HepG2 (cell line): Measurements from ENCODE around the gene SEC24D. TPM values are rescaled to one million over a fixed set of nuclear protein-coding genes. Genes with fewer than 3 reads are reported as not detected.

Experiments
- ATAC-seq: fragments of 200-7000 bp; cut with Tn5 transposase; 3 replicates; pipeline ENCODE4 v1.9.1; 2020; ENCODE audit warnings: mild to moderate bottlenecking, moderate library complexity
- BruUV-seq: library from RNA; stranded (reverse); fragments of 400-500 nt; replicated peaks from 2 replicates; lab custom pipeline; 2021; lab: Mats Ljungman, UMichigan
- CTCF ChIA-PET: fragments of 300-600 bp; formaldehyde crosslinking; extraction: SDS; loops from one replicate; lab custom pipeline; 2021; ENCODE audit warnings: low total read pairs, inconsistent platforms, low intra/inter-chr PET ratio; lab: Yijun Ruan, JAX
- POLR2A ChIA-PET: fragments of 350-600 bp; sonication (Branson Sonifier 250); formaldehyde crosslinking; loops from one replicate; lab custom pipeline; 2020; ENCODE audit warnings: antibody characterized with exemption, inconsistent platforms; lab: Yijun Ruan, JAX
- DNase-seq: peaks from one replicate; pipeline ENCODE4 v3.0.0-alpha.2; 2015; ENCODE audit warnings: low spot score
- FAIRE-seq: peaks from 3 replicates; lab custom pipeline; 2011; peaks lifted over from hg19 to GRCh38; lab: Jason Lieb, UNC
- H2AFZ ChIP-seq: one replicate; pipeline ENCODE4 v1.6.1; 2011; ENCODE audit warnings: low read length, inconsistent platforms
- H3K27ac ChIP-seq: fragments of 300-600 bp; 3 replicates; pipeline ENCODE4 v1.8.0; 2011; ENCODE audit warnings: mixed run types, mild to moderate bottlenecking, mixed read lengths, low read length, inconsistent platforms; ENCODE audit not compliant: insufficient read depth; ENCODE audit errors: extremely low read length
- H3K27me3 ChIP-seq, 2 experiments: fragments of 200-600 bp in 1 of 2; 2 replicates in 1 of 2; 3 replicates in 1 of 2; pipeline versions ENCODE4 v1.6.0 to v1.8.0; 2011; ENCODE audit warnings: low read length in 2 of 2, mild to moderate bottlenecking in 2 of 2, moderate library complexity in 2 of 2, inconsistent platforms in 1 of 2; ENCODE audit not compliant: insufficient read depth in 2 of 2, control insufficient read depth in 1 of 2
- H3K36me3 ChIP-seq, 2 experiments: fragments of 200-600 bp in 1 of 2; replicated peaks in 1 of 2; 2 replicates in 1 of 2; 3 replicates in 1 of 2; pipeline versions ENCODE4 v1.5.1 to v1.8.0; 2011; ENCODE audit warnings: low read length in 2 of 2, inconsistent platforms in 1 of 2; ENCODE audit not compliant: insufficient read depth in 2 of 2, control insufficient read depth in 1 of 2
- H3K4me1 ChIP-seq: 2 replicates; pipeline ENCODE4 v1.5.1; 2012; ENCODE audit warnings: low read length, inconsistent platforms; ENCODE audit not compliant: insufficient read depth
- H3K4me2 ChIP-seq: 2 replicates; pipeline ENCODE4 v1.6.0; 2011; ENCODE audit warnings: low read depth, low read length, inconsistent platforms
- H3K4me3 ChIP-seq, 3 experiments: fragments of 200-600 bp in 1 of 3; sonication (generic), shearing (Covaris generic) in 1 of 3; replicated peaks in 1 of 3; 2 replicates each; pipeline ENCODE4 v1.5.1; 2011 to 2016; ENCODE audit warnings: low read length in 3 of 3, inconsistent platforms in 2 of 3, low read depth in 2 of 3, mild to moderate bottlenecking in 2 of 3, control low read depth in 1 of 3, mixed read lengths in 1 of 3; ENCODE audit not compliant: insufficient read depth in 1 of 3
- H3K79me2 ChIP-seq: one replicate; pipeline ENCODE4 v1.6.1; 2011; ENCODE audit warnings: low read length, inconsistent platforms; ENCODE audit not compliant: insufficient read depth
- H3K9ac ChIP-seq: 2 replicates; pipeline ENCODE4 v1.6.0; 2011; ENCODE audit warnings: mild to moderate bottlenecking, low read depth, low read length, inconsistent platforms; ENCODE audit not compliant: insufficient read depth
- H3K9me3 ChIP-seq: 2 replicates; pipeline ENCODE4 v1.5.1; 2012; ENCODE audit warnings: mild to moderate bottlenecking, low read length
- H4K20me1 ChIP-seq: 2 replicates; pipeline ENCODE4 v1.6.0; 2011; ENCODE audit warnings: inconsistent platforms, mild to moderate bottlenecking, low read length, moderate library complexity; ENCODE audit not compliant: insufficient read depth
- DPF2 ChIP-seq: sonication (generic); formaldehyde crosslinking; IDR thresholded peaks from 2 replicates; pipeline ENCODE4 v1.4.0; 2020; ENCODE audit warnings: mild to moderate bottlenecking, low read depth, missing genetic modification reagents, borderline replicate concordance
- MXD4 ChIP-seq: IDR thresholded peaks from 2 replicates; pipeline ENCODE4 v1.6.1; 2016; ENCODE audit warnings: mild to moderate bottlenecking, missing biosample characterization, missing genetic modification reagents
- NFKBIZ ChIP-seq: IDR thresholded peaks from 2 replicates; pipeline ENCODE4 v1.6.1; 2018; ENCODE audit warnings: missing genetic modification reagents, missing compliant biosample characterization
- PAXIP1 ChIP-seq: sonication (generic); formaldehyde crosslinking; conservative IDR thresholded peaks from 2 replicates; pipeline ENCODE4 v1.4.0; 2020; ENCODE audit warnings: mild to moderate bottlenecking, missing genetic modification reagents, moderate library complexity
- RAD21 ChIP-seq: fragments of 450-650 bp; formaldehyde crosslinking; IDR thresholded peaks from 2 replicates; pipeline ENCODE4 v1.5.0; 2020; ENCODE audit warnings: mild to moderate bottlenecking
- RARG ChIP-seq: sonication (generic); formaldehyde crosslinking; IDR thresholded peaks from 2 replicates; pipeline ENCODE4 v1.4.0; 2020; ENCODE audit warnings: low read depth, mild to moderate bottlenecking, missing genetic modification reagents
- REXO4 ChIP-seq: sonication (generic); formaldehyde crosslinking; IDR thresholded peaks from 2 replicates; pipeline ENCODE4 v1.8.0; 2022; ENCODE audit warnings: missing genetic modification reagents, mild to moderate bottlenecking, borderline replicate concordance
- SRY ChIP-seq: sonication (generic); formaldehyde crosslinking; IDR thresholded peaks from 2 replicates; pipeline ENCODE4 v1.8.0; 2022; ENCODE audit warnings: mild to moderate bottlenecking, missing genetic modification reagents
- TOPORS ChIP-seq: sonication (generic); formaldehyde crosslinking; IDR thresholded peaks from 2 replicates; pipeline ENCODE4 v1.8.0; 2023; ENCODE audit warnings: mild to moderate bottlenecking, missing genetic modification reagents
- ZNF530 ChIP-seq: sonication (generic); formaldehyde crosslinking; IDR thresholded peaks from 2 replicates; pipeline ENCODE4 v1.5.0; 2020; ENCODE audit warnings: low read depth, mild to moderate bottlenecking, missing genetic modification reagents
- ZNF564 ChIP-seq: sonication (generic); formaldehyde crosslinking; IDR thresholded peaks from 2 replicates; pipeline ENCODE4 v1.8.1; 2023; ENCODE audit warnings: mild to moderate bottlenecking, missing genetic modification reagents
- WGBS: methylation state at CpG from one replicate; pipeline ENCODE4 v1.1.6; 2017; ENCODE audit warnings: low lambda C conversion rate; 5-methylcytosine and 5-hydroxymethylcytosine counted together
- in situ Hi-C: cut with HindIII; loops from 2 replicates; pipeline ENCODE4 v1.10.0; 2017; ENCODE audit warnings: low pct_unique_long_range_greater_than_20kb; ENCODE audit not compliant: extremely low pct_ligation_motif_present
- intact Hi-C: fragments of 100-400 bp; cut with micrococcal nuclease; formaldehyde crosslinking; loops from one replicate; pipeline ENCODE4 v1.10.0; 2022; ENCODE audit not compliant: unreplicated experiment
- polyA plus RNA-seq, 8 experiments: library from polyadenylated mRNA; depleted of rRNA in 3 of 8; stranded (reverse) in 7 of 8; unstranded in 1 of 8; fragments of >200 nt; fragmentation: Illumina TruSeq in 4 of 8; extraction: Trizol in 4 of 8; gene quantifications; 2 replicates each; pipeline versions ENCODE4 v1.2.1 to v1.2.3, GENCODE V29; 2011 to 2016; ENCODE audit warnings: low read depth in 4 of 8, missing spikeins in 1 of 8, mixed read lengths in 1 of 8; ENCODE audit not compliant: insufficient read depth in 1 of 8
- total RNA-seq, 5 experiments: library from RNA; depleted of rRNA; stranded (reverse); fragments of >200 nt; fragmentation: Illumina TruSeq; extraction: Trizol; gene quantifications; 2 replicates each; pipeline ENCODE4 v1.2.3, GENCODE V29; 2016; ENCODE audit warnings: low read depth in 1 of 5
- TF ChIP-seq, protein P1 (sequence below): sonication (generic); formaldehyde crosslinking; IDR thresholded peaks from 2 replicates; pipeline ENCODE4 v1.5.1; 2020; ENCODE audit warnings: mild to moderate bottlenecking, moderate library complexity, missing genetic modification reagents
- TF ChIP-seq, protein P2 (sequence below): sonication (generic); formaldehyde crosslinking; IDR thresholded peaks from 2 replicates; pipeline ENCODE4 v1.5.0; 2020; ENCODE audit warnings: missing genetic modification reagents

SEC24D gene
- total and polyA plus RNA-seq, 2 of the 13 experiments (the other 11 are each of a cell fraction or from before 2014, with no cell fraction given), result 30.0 to 51.1 TPM

DNA sequence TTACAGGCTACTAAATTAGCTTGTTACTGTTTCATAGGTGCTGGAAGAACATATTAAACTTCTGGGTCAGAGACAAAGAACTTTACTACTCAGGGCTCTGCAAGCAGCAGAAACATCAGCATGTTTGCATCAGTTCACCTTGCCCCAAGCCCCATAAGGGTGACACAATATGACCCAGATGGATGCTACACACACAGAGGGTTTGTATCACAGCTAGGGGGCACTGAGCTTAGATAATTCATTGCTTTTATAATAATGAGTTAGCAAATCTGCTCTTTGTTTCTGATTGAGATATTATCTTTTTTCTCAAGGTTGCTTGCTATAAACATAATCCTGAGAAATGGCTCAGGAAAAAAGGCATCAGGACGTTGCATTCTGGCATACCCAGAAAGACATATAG lies 47.9 kb upstream of the SEC24D start:
- ChIA-PET CTCF (no interaction called here), POLR2A (no interaction called here)
- Histone ChIP-seq H3K4me1 (peaks cover 15% of the 10 kb centered on the region; the same call in 1 of the 2 replicates), H2AFZ (no peak overlapping the region), H3K4me3 (no peak overlapping the region), H3K27ac (no peak overlapping the region), H3K9ac (no peak overlapping the region), H3K4me2 (no peak overlapping the region), H3K27me3 (peaks cover 0 to 11% of the 10 kb centered on the region in 2 experiments; a peak in 2 of 5 replicates), H3K9me3 (no peaks in the 10 kb centered on the region), H3K36me3 (no peaks in the 10 kb centered on the region), H3K79me2 (no peaks in the 10 kb centered on the region), H4K20me1 (no peaks in the 10 kb centered on the region)
- peak; percentile 51; the same call in 1 of the 3 replicates for ATAC-seq
- no TSS peak for BruUV-seq
- intact Hi-C loops, result no loop called here
- DNase-seq, result no peak
- in situ Hi-C loops, result no loop called here
- FAIRE-seq, result no peak
- 7% methylated on average over 1 of the region's 1 CpG for WGBS
- TF ChIP-seq RARG (CRISPR knock-in tag) (no peak), NFKBIZ (no peak), RAD21 (CRISPR knock-in tag) (no peak), PAXIP1 (no peak), DPF2 (CRISPR knock-in tag) (no peak), ZNF530 (no peak), SRY (CRISPR knock-in tag) (no peak), REXO4 (CRISPR knock-in tag) (no peak), ZNF564 (no peak), TOPORS (no peak), MXD4 (CRISPR knock-in tag) (no peak)
- TF ChIP-seq, protein P1, sequence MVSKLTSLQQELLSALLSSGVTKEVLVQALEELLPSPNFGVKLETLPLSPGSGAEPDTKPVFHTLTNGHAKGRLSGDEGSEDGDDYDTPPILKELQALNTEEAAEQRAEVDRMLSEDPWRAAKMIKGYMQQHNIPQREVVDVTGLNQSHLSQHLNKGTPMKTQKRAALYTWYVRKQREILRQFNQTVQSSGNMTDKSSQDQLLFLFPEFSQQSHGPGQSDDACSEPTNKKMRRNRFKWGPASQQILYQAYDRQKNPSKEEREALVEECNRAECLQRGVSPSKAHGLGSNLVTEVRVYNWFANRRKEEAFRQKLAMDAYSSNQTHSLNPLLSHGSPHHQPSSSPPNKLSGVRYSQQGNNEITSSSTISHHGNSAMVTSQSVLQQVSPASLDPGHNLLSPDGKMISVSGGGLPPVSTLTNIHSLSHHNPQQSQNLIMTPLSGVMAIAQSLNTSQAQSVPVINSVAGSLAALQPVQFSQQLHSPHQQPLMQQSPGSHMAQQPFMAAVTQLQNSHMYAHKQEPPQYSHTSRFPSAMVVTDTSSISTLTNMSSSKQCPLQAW (CRISPR knock-in tag), result no peak
- TF ChIP-seq, protein P2, sequence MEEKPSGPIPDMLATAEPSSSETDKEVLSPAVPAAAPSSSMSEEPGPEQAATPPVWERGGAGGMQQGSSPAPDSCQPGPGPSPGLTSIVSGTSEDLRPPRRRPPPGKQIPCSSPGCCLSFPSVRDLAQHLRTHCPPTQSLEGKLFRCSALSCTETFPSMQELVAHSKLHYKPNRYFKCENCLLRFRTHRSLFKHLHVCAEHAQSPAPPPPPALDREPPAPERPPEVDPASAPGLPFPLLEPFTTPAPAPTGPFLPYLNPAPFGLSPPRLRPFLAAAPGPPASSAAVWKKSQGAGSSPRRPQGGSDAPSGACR (CRISPR knock-in tag), result no peak
